ENCODE results near the gene ADAMTS2. TPM values are rescaled to one million over a fixed set of nuclear protein-coding genes. Genes with fewer than 3 reads are reported as not detected.

Gene ADAMTS2
- total RNA-seq, 1 experiment from 2014 or later, result 3.9 TPM

- no peak overlapping the region for H3K9ac ChIP-seq (ENCODE audit: low read length)
- no peaks in the 10 kb centered on the region for H3K9me3 ChIP-seq (ENCODE audit: control insufficient read depth in 1 of 2, insufficient read depth in 1 of 2, low read depth in 1 of 2, low read length in 2 of 2)
- H3K36me3 ChIP-seq (ENCODE audit: control insufficient read depth in 1 of 2, insufficient read depth in 2 of 2, low read length in 2 of 2), result no peaks in the 10 kb centered on the region
- H3K27me3 ChIP-seq (ENCODE audit: insufficient read depth, low read length), result no peaks in the 10 kb centered on the region
- H3K4me2 ChIP-seq (ENCODE audit: low read length), result no peak overlapping the region
- no peaks in the 10 kb centered on the region for H4K20me1 ChIP-seq (ENCODE audit: insufficient read depth)
- no peak overlapping the region for H3K4me3 ChIP-seq (replicated peaks in 1 of 2; ENCODE audit: low read depth in 1 of 2, low read length in 2 of 2)
- DNase-seq (ENCODE audit: low read depth, low spot score) (no peak), ATAC-seq (no peak)
- H3K9me2 ChIP-seq (ENCODE audit: insufficient read depth), result no peaks in the 10 kb centered on the region
- no peaks in the 10 kb centered on the region for H3K79me2 ChIP-seq (ENCODE audit: insufficient read depth, low read length)
- CTCF ChIA-PET, result no interaction called here
- no peak overlapping the region for H2AFZ ChIP-seq (ENCODE audit: low read depth, low read length, poor library complexity, severe bottlenecking)
- no TSS peak for BruUV-seq (replicated peaks)
- POLR2A ChIA-PET, result no interaction called here
- TF ChIP-seq SIN3A (IDR thresholded peaks at IDR 0.05; ENCODE audit: low read depth) (no peak), YY1 (IDR thresholded peaks at IDR 0.05; ENCODE audit: extremely low read depth, insufficient replicate concordance, low read depth, low read length) (no peak), POLR2A (IDR thresholded peaks at IDR 0.05; ENCODE audit: borderline replicate concordance, extremely low read depth, insufficient read depth, insufficient read length) (no peak), TCF7L2 (IDR thresholded peaks at IDR 0.05; ENCODE audit: borderline replicate concordance, extremely low read depth, insufficient read depth, insufficient read length) (no peak), CBX3 (IDR thresholded peaks at IDR 0.05; ENCODE audit: low read depth) (no peak), CTCF (IDR thresholded peaks at IDR 0.05 in 2 of 3, conservative IDR thresholded peaks at IDR 0.05 in 1 of 3; ENCODE audit: borderline replicate concordance in 1 of 3, insufficient read depth in 1 of 3, low read depth in 2 of 3, low read length in 2 of 3) (no peak), ZBTB33 (IDR thresholded peaks at IDR 0.05; ENCODE audit: extremely low read depth, insufficient replicate concordance, low read length) (no peak), ZNF274 (IDR thresholded peaks at IDR 0.05; ENCODE audit: low read depth, low read length) (no peak), CEBPB (IDR thresholded peaks at IDR 0.05; ENCODE audit: low read depth) (no peak), FOSL1 (IDR thresholded peaks at IDR 0.05; ENCODE audit: low read depth) (no peak), RAD21 (IDR thresholded peaks at IDR 0.05; ENCODE audit: low read depth) (no peak), JUND (IDR thresholded peaks at IDR 0.05) (no peak), ELF1 (IDR thresholded peaks at IDR 0.05; ENCODE audit: borderline replicate concordance, low read depth) (no peak), ATF3 (IDR thresholded peaks at IDR 0.05) (no peak), EZH2phosphoT487 (IDR thresholded peaks at IDR 0.05; ENCODE audit: borderline replicate concordance) (no peak), REST (IDR thresholded peaks at IDR 0.05; ENCODE audit: low read depth) (no peak), POLR2AphosphoS5 (IDR thresholded peaks at IDR 0.05; ENCODE audit: low read depth, low read length) (no peak), SRF (IDR thresholded peaks at IDR 0.05; ENCODE audit: low read depth) (no peak), EGR1 (IDR thresholded peaks at IDR 0.05; ENCODE audit: low read depth) (no peak)
- RAD21 ChIA-PET (ENCODE audit: low non-redundant PET in 1 of 2, low total read pairs in 2 of 2, uncharacterized antibody in 2 of 2, unreplicated experiment in 2 of 2), result no interaction called here
- intact Hi-C loops (cut with micrococcal nuclease), result no loop called here
- no peak overlapping the region for H3K27ac ChIP-seq (ENCODE audit: low read depth, low read length)
- H3K4me1 ChIP-seq (ENCODE audit: control insufficient read depth in 1 of 2, insufficient read depth in 2 of 2, low read length in 2 of 2), result no peaks in the 10 kb centered on the region
Measured at GRCh38 chr5:179195561-179196404, 149.5 kb downstream of the ADAMTS2 start.

Measured in HCT116 (cell line).